SW 1271 (cell line): ENCODE data around the gene PRKCA.

Experiments used
- DNase-seq, 2 experiments: peaks; one replicate each; lab custom pipeline; 2025; lab: John Stamatoyannopoulos, UW

Gene PRKCA

GRCh38 chr17:66625311-66625767, 322.9 kb downstream of the PRKCA start:
- peak in 1 of 2 experiments; percentile 76 for DNase-seq

GRCh38 chr17:66627985-66628384, 325.6 kb downstream of the PRKCA start:
- DNase-seq: no peak

GRCh38 chr17:66629762-66630161, 327.3 kb downstream of the PRKCA start:
- no peak for DNase-seq

DNA sequence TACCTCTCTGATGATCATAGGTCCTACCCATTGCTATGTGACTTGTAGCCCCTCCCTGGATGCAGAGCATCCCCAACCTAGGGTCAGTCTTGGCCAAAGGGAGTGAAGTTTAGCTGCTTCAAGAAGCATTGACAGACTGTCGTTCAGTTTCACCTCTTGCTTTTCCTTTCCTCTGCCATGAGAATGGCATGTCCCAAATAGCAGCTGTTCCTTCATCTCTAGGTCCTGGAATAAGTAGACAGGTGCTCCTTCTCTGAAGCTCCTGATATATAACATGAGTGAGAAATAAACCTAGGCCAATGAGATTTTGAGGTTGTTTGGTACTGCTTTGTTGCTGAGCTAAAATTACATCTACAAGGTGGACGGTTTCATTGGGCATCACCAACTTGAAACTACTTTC, 328.0 kb downstream of the PRKCA start:
- DNase-seq: no peak

- DNase-seq: no peak
Measured at GRCh38 chr17:66630828-66631472, 328.5 kb downstream of the PRKCA start.

DNA sequence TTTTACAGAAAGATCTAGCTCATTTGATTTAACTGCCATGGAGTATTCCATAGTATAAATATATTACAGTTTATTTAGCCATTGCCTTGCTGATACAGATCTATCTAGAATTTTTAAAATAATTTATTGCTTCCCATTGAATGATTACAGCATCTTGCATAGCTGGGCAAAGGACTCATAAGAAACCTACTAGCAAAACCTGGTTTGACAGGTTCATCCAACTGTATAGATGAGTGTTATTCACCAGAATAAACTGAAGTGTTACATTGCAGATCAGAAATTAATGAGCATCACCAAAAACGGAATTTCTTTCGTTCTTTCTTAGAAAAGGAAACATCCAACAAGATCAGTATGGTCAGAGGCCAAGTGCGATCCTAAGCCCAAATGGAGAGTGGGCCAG, 330.3 kb downstream of the PRKCA start:
- no peak for DNase-seq

DNA sequence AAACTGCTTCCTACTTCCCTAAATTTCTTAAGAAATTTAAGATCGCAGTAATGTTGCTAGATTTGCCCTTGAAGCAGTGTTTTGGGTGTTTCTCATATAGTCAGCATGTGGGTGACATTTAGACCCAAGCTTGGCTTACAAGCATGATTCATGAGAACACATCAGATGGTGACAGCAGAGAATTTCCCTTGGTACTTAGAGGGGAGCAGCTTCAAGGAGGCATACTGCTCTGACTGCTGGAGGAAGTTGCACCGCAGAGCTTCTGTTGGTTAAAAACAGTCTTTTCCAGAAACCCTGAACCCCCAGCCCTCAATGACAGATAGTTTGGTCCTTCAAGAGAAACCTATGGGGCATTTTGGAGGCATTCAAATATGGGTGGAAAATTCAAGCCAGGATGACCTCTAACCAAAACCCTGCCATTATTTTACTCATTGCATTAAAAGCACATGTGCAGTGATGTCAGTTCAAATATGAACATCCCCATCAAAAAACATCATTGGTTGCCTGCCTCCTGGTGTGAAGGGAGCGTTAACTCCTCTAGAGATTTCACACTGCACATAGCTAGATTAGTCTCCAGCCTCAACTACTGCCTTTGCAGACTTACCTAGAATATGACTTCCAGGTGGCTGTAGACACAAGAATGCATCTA, 331.0 kb downstream of the PRKCA start:
- DNase-seq: no peak

GRCh38 chr17:66634193-66634592, 331.8 kb downstream of the PRKCA start:
- DNase-seq: no peak

GRCh38 chr17:66635386-66636045, 333.1 kb downstream of the PRKCA start:
- no peak for DNase-seq

GRCh38 chr17:66636111-66636510, 333.7 kb downstream of the PRKCA start:
- no peak for DNase-seq

GRCh38 chr17:66637491-66637890, 335.1 kb downstream of the PRKCA start:
- no peak for DNase-seq

DNA sequence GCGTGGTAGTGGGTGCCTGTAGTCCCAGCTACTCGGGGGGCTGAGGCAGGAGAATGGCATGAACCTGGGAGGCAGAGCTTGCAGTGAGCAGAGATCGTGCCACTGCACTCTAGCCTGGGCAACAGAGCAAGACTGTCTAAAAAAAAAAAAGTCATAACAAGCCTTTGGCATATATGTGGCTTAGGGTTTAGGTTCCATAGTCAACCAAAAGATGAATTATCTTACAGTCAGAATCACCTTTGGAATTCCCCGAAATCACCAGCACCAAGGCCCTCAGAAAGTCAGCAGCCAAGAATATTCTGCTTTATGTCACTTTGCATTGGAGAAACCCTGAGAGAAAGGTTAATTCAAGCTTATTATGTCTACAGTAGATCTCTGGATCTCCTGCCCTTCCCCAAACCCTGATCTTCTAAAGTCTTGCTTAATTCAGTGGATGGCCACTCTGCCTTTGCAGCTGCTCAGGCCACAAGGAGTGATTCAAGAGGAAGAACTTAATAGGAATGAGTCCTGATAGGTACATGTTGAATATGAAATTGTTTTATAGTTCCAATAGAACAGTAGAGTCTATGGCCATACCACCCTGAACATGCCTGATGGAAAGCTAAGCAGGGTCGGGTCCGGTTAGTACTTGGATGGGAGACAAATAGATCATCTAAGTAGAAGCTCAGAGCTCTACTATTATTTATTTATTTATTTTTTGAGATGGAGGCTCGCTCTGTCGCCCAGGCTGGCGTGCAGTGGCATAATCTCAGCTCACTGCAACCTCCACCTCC, 336.5 kb downstream of the PRKCA start:
- DNase-seq: no peak

GRCh38 chr17:66643815-66644710, 341.6 kb downstream of the PRKCA start:
- DNase-seq: no peak

GRCh38 chr17:66645259-66645658, 342.8 kb downstream of the PRKCA start:
- no peak for DNase-seq

DNA sequence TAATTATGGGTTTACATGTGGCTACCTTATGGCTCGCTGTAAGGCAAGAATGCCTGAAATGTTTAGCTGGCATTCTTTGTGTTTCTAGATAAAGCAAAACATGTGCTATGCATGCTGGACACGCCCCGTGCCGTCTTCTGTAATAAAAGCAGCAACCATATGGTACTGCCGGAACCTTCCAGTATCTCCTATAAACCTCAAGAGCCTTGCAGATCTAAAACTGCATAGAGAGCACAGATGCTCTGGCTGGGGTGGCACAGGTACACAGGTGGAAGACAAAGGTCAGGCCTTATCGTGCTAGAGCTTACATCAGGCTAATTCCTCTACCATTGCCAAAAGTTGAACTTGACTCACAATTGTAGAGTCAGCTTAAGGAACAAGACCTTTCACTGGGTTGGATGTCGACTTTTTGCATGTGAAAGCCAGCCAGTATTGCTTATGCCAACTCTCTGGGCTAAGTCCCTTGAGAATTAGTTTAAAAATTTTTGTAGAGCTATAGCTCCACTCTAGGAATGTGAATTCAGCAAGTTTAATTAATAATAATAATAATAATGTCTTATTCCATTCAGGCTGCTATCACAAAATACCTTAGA, 345.1 kb downstream of the PRKCA start:
- DNase-seq: no peak

DNA sequence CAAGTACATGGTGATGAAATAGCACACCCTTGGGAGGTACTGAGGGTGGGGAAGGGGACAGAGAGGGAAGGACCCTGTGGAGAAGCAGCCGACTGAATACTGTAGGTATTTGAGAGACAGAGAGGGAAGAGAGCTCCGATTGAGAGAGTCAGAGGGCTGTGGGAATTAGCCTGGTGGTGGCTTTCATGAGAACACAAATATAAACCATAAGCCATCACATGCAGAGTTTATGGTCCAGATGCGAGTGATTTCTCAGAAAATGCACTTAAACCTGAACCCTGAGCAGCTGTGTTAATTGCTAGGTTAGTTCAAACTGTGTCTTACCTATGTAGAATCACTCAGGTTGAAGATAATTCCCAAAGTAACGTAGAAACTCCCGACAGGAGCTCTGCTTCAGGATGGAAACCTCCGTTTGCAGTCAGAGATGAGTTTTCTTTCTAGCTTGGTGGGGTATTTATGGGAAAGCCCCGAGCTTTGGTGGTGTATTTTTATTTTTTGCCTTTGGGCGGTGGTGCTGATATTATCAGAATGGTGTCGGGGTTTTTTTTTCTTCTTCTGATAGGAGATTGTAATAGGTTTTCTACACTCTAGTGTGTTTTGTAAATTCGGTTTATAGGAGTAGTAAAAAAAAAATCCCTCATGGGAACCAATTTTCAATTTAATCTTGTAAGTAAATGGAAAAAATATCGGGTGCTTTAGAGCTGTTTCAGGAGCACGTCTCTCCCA, 347.6 kb downstream of the PRKCA start:
- DNase-seq: no peak

DNA sequence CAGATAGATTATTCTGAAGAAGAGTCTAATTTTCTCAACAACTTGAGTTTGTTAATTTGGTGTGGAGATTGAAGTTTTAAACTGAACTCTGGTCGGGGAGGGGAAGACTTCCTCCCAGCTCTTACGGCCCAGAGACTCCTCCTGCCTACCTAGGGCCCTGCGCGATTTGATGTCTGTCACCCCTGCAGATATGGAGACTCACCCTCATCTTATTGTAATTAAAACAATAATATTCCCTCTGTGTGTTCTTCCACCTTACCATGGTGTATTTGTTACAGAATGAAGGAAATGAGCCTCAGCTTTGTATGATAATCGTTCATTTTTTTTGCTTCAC, 348.1 kb downstream of the PRKCA start:
- no peak for DNase-seq

GRCh38 chr17:66652840-66653507, 350.6 kb downstream of the PRKCA start:
- DNase-seq: no peak

DNA sequence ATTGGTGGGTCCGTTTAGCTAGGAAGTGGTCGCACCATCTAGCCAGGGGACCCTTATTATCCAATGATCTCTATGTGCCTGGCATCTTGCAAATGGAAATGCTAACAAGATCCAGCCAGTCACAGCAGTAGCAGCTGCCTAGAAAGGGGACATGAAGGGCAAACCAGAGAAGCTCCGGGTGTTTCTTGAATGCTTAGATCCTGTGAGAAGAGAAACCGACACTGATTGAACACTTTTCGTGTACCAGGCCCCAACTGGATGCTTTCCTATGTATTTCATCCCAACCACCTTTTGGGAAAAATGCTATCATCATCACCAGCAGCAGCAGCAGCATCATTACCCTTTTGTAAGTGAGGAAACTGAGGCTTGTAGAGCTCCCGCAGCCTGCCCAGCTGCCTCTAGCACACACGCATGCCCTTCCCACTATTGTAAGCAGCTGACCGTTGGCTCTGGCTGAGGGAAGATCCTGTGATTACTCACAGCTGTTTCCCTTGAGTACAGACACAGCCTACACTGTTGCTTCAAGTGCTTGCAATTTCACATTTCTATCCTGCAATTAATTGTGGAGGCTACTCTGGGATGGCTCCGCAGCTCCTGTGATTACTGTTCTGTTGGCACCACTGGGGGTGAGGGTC, 351.8 kb downstream of the PRKCA start:
- no peak for DNase-seq

GRCh38 chr17:66654764-66655163, 352.4 kb downstream of the PRKCA start:
- DNase-seq: no peak
